ENCODE measurements around the gene SYT17.
A peak's percentile ranks its signal among the peaks of the same experiment; 100 is the strongest.

SYT17 gene

DNA sequence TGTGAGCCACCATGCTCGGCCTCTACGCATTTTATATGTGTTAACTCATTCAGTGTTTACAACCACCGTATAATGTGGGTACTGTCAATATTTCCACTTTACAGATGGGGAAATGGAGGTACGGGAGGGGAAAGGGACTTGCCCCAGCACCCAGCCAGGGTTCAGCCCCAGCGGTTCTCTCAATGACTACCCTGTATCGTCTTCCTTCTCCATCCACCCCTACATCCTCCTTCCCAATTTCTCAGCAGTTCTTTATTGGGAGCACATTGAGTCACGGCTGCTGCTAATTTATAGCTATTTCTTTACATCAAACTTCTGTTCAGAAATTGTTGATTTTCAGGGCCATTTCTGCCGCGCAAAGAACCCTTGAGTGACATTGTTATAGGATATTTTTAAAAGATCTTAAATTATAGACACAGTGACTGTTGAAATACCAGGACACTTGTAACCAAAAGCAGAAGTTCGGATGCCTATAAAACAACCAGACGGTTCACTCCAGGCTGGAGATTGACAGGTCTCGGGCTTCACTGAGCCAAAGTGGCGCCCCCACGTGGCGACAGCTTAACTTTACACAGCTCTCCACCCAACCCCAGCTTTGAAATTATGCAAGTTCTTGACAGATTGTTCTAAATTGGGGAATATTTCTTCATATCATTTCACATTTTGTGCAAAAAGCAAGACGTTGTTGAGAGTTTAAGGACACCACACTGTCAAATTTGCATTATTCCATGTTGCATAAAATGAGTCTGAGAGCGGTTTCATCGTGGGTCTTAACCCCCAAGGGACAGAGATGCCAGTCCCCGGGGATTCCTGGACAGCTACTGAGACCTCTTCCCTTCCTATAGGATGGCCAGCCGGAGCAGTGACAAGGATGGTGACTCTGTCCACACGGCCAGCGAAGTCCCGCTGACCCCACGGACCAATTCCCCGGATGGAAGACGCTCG, 11.8 kb downstream of the SYT17 start:
- WGBS (ENCODE audit: insufficient coverage) = 95% methylated on average over 13 of the region's 27 CpGs
- Histone ChIP-seq H3K9me3 (ENCODE audit: control extremely low read depth in 1 of 5, control insufficient read depth in 4 of 5, insufficient read depth in 2 of 5, low read depth in 1 of 5, low read length in 4 of 5) (no peaks in the 10 kb centered on the region), H3K4me1 (ENCODE audit: control extremely low read depth in 1 of 4, control insufficient read depth in 4 of 4, insufficient read depth in 4 of 4, low read length in 3 of 4) (no peaks in the 10 kb centered on the region), H3K27me3 (replicated peaks in 2 of 5; ENCODE audit: control insufficient read depth in 4 of 5, insufficient read depth in 5 of 5, low read length in 4 of 5) (peaks cover 0 to 12% (median 6%) of the 10 kb centered on the region in 5 experiments), H3K36me3 (ENCODE audit: control insufficient read depth in 4 of 4, insufficient read depth in 4 of 4, low read length in 3 of 4) (no peaks in the 10 kb centered on the region), H3K4me3 (ENCODE audit: control insufficient read depth in 1 of 7, extremely low read depth in 1 of 7, insufficient read depth in 4 of 7, low read depth in 2 of 7, low read length in 6 of 7) (no peak overlapping the region), H3K27ac (ENCODE audit: insufficient read depth in 1 of 2, low read depth in 1 of 2, low read length in 2 of 2, poor library complexity in 1 of 2, severe bottlenecking in 2 of 2) (no peak overlapping the region)
- ChIA-PET CTCF (interaction anchor here (0.9 to 7.0 kb wide), 12 partner anchors 9 to 94 kb away, joined by 3 to 61 read pairs (median 6); partner anchors contain the start of gene ITPRIPL2), POLR2A (no interaction called here)
- DNase-seq = peak; percentile 64 to 92 (median 92)

DNA sequence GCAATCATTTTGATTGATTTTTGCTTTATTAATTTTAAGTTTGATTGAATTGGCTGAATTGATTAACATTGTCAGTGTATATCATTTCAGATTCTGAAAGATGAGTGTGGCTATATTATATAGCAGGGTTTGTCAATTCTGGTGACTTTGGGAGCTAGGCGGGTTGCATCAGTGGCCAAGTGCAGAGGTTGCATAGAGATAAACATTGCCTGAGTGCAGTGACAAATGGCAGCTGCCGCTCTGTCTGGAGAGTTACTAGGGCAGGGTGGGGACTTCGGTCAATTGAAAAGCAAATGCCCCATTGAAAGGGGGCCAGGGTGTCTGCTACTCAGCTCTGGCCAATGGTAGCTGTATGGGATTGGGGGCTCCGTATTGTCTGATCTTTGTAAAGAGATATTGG, 12.7 kb downstream of the SYT17 start:
- no peaks in the 10 kb centered on the region for H3K9me3 ChIP-seq (ENCODE audit: control extremely low read depth in 1 of 5, control insufficient read depth in 4 of 5, insufficient read depth in 2 of 5, low read depth in 1 of 5, low read length in 4 of 5)
- POLR2A ChIA-PET = no interaction called here
- CTCF ChIA-PET = interaction anchor here (0.6 to 7.0 kb wide), 6 partner anchors 8 to 1566 kb away, joined by 3 to 61 read pairs (median 8); no protein-coding TSS in a partner anchor
- H3K4me1 ChIP-seq (ENCODE audit: control extremely low read depth in 1 of 4, control insufficient read depth in 4 of 4, insufficient read depth in 4 of 4, low read length in 3 of 4) = no peaks in the 10 kb centered on the region
- H3K4me3 ChIP-seq (ENCODE audit: control insufficient read depth in 1 of 7, extremely low read depth in 1 of 7, insufficient read depth in 4 of 7, low read depth in 2 of 7, low read length in 6 of 7) = no peak overlapping the region
- no peaks in the 10 kb centered on the region for H3K36me3 ChIP-seq (ENCODE audit: control insufficient read depth in 4 of 4, insufficient read depth in 4 of 4, low read length in 3 of 4)
- DNase-seq = no peak
- 97% methylated on average over 3 of the region's 4 CpGs for WGBS (ENCODE audit: insufficient coverage)
- H3K27me3 ChIP-seq (replicated peaks in 2 of 5; ENCODE audit: control insufficient read depth in 4 of 5, insufficient read depth in 5 of 5, low read length in 4 of 5) = peaks cover 0 to 10% (median 6%) of the 10 kb centered on the region in 5 experiments
- no peak overlapping the region for H3K27ac ChIP-seq (ENCODE audit: insufficient read depth in 1 of 2, low read depth in 1 of 2, low read length in 2 of 2, poor library complexity in 1 of 2, severe bottlenecking in 2 of 2)

DNA sequence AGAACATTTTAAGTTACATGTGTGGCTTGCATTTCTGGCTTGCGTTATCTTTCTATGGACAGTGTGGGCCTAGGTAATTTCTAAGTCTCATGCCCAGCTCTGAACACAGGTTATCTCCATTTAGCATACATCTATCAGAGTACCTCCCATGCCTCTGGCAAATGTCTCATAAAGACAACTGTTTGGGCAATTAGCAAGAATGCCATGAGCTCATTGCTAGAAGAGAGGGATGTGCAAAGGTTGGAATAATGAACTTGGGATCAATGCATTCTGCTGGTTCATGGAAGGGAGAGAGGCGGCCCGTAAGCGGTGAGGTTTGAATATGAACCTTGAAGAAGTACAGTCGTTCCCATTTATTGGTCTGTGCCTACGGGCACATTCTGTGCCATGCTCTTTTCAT, 14.4 kb downstream of the SYT17 start:
- POLR2A ChIA-PET = no interaction called here
- WGBS (ENCODE audit: insufficient coverage) = 95% methylated on average over 5 of the region's 6 CpGs
- H3K27me3 ChIP-seq (replicated peaks in 2 of 5; ENCODE audit: control insufficient read depth in 4 of 5, insufficient read depth in 5 of 5, low read length in 4 of 5) = peaks cover 0 to 5% (median 0%) of the 10 kb centered on the region in 5 experiments
- no peaks in the 10 kb centered on the region for H3K36me3 ChIP-seq (ENCODE audit: control insufficient read depth in 4 of 4, insufficient read depth in 4 of 4, low read length in 3 of 4)
- CTCF ChIA-PET = interaction anchor here (0.8 to 7.0 kb wide), 2 partner anchors 96 to 101 kb away, joined by 3 to 61 read pairs; no protein-coding TSS in a partner anchor
- no peak for DNase-seq
- H3K9me3 ChIP-seq (ENCODE audit: control extremely low read depth in 1 of 5, control insufficient read depth in 4 of 5, insufficient read depth in 2 of 5, low read depth in 1 of 5, low read length in 4 of 5) = no peaks in the 10 kb centered on the region
- H3K4me1 ChIP-seq (ENCODE audit: control extremely low read depth in 1 of 4, control insufficient read depth in 4 of 4, insufficient read depth in 4 of 4, low read length in 3 of 4) = no peaks in the 10 kb centered on the region
- no peak overlapping the region for H3K4me3 ChIP-seq (ENCODE audit: control insufficient read depth in 1 of 7, extremely low read depth in 1 of 7, insufficient read depth in 4 of 7, low read depth in 2 of 7, low read length in 6 of 7)
- no peak overlapping the region for H3K27ac ChIP-seq (ENCODE audit: insufficient read depth in 1 of 2, low read depth in 1 of 2, low read length in 2 of 2, poor library complexity in 1 of 2, severe bottlenecking in 2 of 2)

DNA sequence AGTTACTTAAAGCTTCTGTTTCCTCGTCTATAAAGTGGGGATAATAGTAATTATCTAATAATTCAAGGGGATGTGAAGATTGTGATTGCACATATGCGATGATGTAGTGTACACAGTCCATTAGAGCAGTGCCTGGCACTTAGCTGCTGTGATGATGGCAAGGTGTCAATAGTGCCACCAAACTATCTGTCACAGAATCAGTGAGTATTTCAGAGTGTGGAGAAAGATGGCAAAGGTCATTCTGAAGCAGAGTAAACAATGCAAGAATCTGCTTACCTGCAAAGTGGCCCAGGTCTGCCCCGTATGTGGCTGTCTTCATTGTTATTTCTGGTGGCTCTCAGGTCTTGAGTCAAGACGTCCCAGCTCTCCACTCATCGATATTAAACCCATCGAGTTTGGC, 15.1 kb downstream of the SYT17 start:
- ChIA-PET CTCF (interaction anchor here (0.8 kb wide), 1 partner anchor 102 kb away, joined by 3 read pairs; no protein-coding TSS in a partner anchor), POLR2A (no interaction called here)
- WGBS (ENCODE audit: insufficient coverage) = 100% methylated on average over 5 of the region's 6 CpGs
- H3K27me3 ChIP-seq (replicated peaks in 2 of 5; ENCODE audit: control insufficient read depth in 4 of 5, insufficient read depth in 5 of 5, low read length in 4 of 5) = no peaks in the 10 kb centered on the region
- H3K4me1 ChIP-seq (ENCODE audit: control extremely low read depth in 1 of 4, control insufficient read depth in 4 of 4, insufficient read depth in 4 of 4, low read length in 3 of 4) = no peaks in the 10 kb centered on the region
- no peak overlapping the region for H3K4me3 ChIP-seq (ENCODE audit: control insufficient read depth in 1 of 7, extremely low read depth in 1 of 7, insufficient read depth in 4 of 7, low read depth in 2 of 7, low read length in 6 of 7)
- H3K9me3 ChIP-seq (ENCODE audit: control extremely low read depth in 1 of 5, control insufficient read depth in 4 of 5, insufficient read depth in 2 of 5, low read depth in 1 of 5, low read length in 4 of 5) = no peaks in the 10 kb centered on the region
- H3K27ac ChIP-seq (ENCODE audit: insufficient read depth in 1 of 2, low read depth in 1 of 2, low read length in 2 of 2, poor library complexity in 1 of 2, severe bottlenecking in 2 of 2) = no peak overlapping the region
- DNase-seq = no peak
- H3K36me3 ChIP-seq (ENCODE audit: control insufficient read depth in 4 of 4, insufficient read depth in 4 of 4, low read length in 3 of 4) = no peaks in the 10 kb centered on the region

DNA sequence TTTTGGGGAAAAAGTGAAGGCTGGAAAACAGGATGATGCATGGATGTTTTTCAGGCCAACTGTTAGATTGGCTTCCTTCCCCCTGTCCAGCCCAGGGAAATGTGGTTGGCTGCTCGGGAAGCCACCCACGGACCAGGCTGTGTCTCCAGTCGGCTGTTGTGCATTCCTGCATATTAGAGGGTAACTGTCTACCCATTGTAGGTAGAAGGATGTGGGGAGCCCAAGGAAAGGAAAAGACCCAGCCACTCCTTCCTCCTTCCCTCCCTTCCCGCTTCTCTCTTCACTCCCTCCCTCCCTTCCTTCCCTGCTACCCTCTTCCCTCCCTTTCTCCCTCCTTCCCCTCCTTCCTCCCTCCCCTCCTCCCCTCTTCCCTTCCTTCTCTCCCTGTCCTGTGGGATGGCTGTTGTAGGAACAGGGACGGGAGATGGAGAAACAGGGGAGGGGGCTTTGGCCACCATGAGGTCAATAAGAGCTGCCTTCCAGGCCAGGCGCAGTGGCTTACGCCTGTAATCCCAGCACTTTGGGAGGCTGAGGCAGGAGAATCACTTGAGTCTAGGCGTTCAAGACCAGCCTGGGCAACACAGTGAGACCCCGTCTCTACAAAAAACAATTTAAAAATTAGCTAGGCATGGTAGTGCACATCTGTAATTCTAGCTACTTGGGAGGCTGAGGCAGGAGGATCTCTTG, 16.9 kb downstream of the SYT17 start:
- no peak overlapping the region for H3K27ac ChIP-seq (ENCODE audit: insufficient read depth in 1 of 2, low read depth in 1 of 2, low read length in 2 of 2, poor library complexity in 1 of 2, severe bottlenecking in 2 of 2)
- ChIA-PET CTCF (interaction anchor here (1.0 to 1.1 kb wide), 2 partner anchors 11 to 317 kb away, joined by 3 read pairs; no protein-coding TSS in a partner anchor), POLR2A (no interaction called here)
- no peak for DNase-seq
- no peaks in the 10 kb centered on the region for H3K4me1 ChIP-seq (ENCODE audit: control extremely low read depth in 1 of 4, control insufficient read depth in 4 of 4, insufficient read depth in 4 of 4, low read length in 3 of 4)
- 100% methylated on average over 4 of the region's 9 CpGs for WGBS (ENCODE audit: insufficient coverage)
- no peak overlapping the region for H3K4me3 ChIP-seq (ENCODE audit: control insufficient read depth in 1 of 7, extremely low read depth in 1 of 7, insufficient read depth in 4 of 7, low read depth in 2 of 7, low read length in 6 of 7)
- H3K36me3 ChIP-seq (ENCODE audit: control insufficient read depth in 4 of 4, insufficient read depth in 4 of 4, low read length in 3 of 4) = no peaks in the 10 kb centered on the region
- no peaks in the 10 kb centered on the region for H3K9me3 ChIP-seq (ENCODE audit: control extremely low read depth in 1 of 5, control insufficient read depth in 4 of 5, insufficient read depth in 2 of 5, low read depth in 1 of 5, low read length in 4 of 5)
- H3K27me3 ChIP-seq (replicated peaks in 2 of 5; ENCODE audit: control insufficient read depth in 4 of 5, insufficient read depth in 5 of 5, low read length in 4 of 5) = no peaks in the 10 kb centered on the region

DNA sequence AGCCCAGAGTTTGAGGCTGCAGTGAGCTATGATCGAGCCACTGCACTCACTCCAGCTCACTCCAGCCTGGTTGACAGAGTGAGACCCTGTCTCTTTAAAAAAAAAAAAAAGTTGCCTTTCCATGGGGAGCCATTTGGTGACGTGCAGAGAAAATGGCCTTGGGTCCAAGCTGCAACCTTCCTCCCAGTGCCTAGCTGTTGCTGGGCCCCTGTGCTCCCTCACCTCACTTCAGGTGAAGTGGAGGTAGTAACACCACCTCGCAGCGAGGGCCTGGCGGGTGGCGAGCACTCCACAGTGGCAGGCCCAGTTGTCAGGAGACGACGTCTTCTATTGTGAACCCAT, 17.4 kb downstream of the SYT17 start:
- POLR2A ChIA-PET = no interaction called here
- H3K4me1 ChIP-seq (ENCODE audit: control extremely low read depth in 1 of 4, control insufficient read depth in 4 of 4, insufficient read depth in 4 of 4, low read length in 3 of 4) = no peaks in the 10 kb centered on the region
- CTCF ChIA-PET = interaction anchor here (0.9 to 1.1 kb wide), 2 partner anchors 10 to 100 kb away, joined by 3 read pairs; no protein-coding TSS in a partner anchor
- no peak overlapping the region for H3K4me3 ChIP-seq (ENCODE audit: control insufficient read depth in 1 of 7, extremely low read depth in 1 of 7, insufficient read depth in 4 of 7, low read depth in 2 of 7, low read length in 6 of 7)
- H3K27ac ChIP-seq (ENCODE audit: insufficient read depth in 1 of 2, low read depth in 1 of 2, low read length in 2 of 2, poor library complexity in 1 of 2, severe bottlenecking in 2 of 2) = no peak overlapping the region
- DNase-seq = no peak
- 96% methylated on average over 8 of the region's 8 CpGs for WGBS (ENCODE audit: insufficient coverage)
- no peaks in the 10 kb centered on the region for H3K9me3 ChIP-seq (ENCODE audit: control extremely low read depth in 1 of 5, control insufficient read depth in 4 of 5, insufficient read depth in 2 of 5, low read depth in 1 of 5, low read length in 4 of 5)
- no peaks in the 10 kb centered on the region for H3K36me3 ChIP-seq (ENCODE audit: control insufficient read depth in 4 of 4, insufficient read depth in 4 of 4, low read length in 3 of 4)
- H3K27me3 ChIP-seq (replicated peaks in 2 of 5; ENCODE audit: control insufficient read depth in 4 of 5, insufficient read depth in 5 of 5, low read length in 4 of 5) = no peaks in the 10 kb centered on the region

DNA sequence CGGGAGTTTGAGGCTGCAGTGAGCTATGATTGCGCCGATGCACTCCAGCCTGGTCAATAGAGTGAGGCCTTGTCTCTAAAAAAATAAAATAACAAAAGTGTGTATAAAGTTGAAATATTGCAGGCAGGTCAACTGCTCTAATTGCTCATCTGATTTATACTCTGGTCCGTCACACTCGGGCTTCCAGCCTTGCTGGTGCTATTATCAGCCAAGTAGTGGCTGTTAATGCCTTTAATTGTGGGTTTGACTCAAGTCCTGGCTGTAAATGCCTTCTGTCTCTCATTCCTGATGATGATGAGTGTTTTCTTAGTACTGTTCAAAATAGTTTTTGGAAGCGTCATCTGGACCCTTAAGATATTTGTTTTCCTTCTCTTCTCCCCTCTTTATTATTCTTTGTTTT, 18.4 kb downstream of the SYT17 start:
- DNase-seq = no peak
- H3K27me3 ChIP-seq (replicated peaks in 2 of 5; ENCODE audit: control insufficient read depth in 4 of 5, insufficient read depth in 5 of 5, low read length in 4 of 5) = no peaks in the 10 kb centered on the region
- H3K27ac ChIP-seq (ENCODE audit: insufficient read depth in 1 of 2, low read depth in 1 of 2, low read length in 2 of 2, poor library complexity in 1 of 2, severe bottlenecking in 2 of 2) = no peak overlapping the region
- CTCF ChIA-PET = interaction anchor here (0.6 to 0.9 kb wide), 2 partner anchors 101 to 239 kb away, joined by 3 read pairs; no protein-coding TSS in a partner anchor
- no peaks in the 10 kb centered on the region for H3K36me3 ChIP-seq (ENCODE audit: control insufficient read depth in 4 of 4, insufficient read depth in 4 of 4, low read length in 3 of 4)
- POLR2A ChIA-PET = no interaction called here
- no peaks in the 10 kb centered on the region for H3K4me1 ChIP-seq (ENCODE audit: control extremely low read depth in 1 of 4, control insufficient read depth in 4 of 4, insufficient read depth in 4 of 4, low read length in 3 of 4)
- WGBS (ENCODE audit: insufficient coverage) = 100% methylated on average over 2 of the region's 6 CpGs
- no peak overlapping the region for H3K4me3 ChIP-seq (ENCODE audit: control insufficient read depth in 1 of 7, extremely low read depth in 1 of 7, insufficient read depth in 4 of 7, low read depth in 2 of 7, low read length in 6 of 7)
- H3K9me3 ChIP-seq (ENCODE audit: control extremely low read depth in 1 of 5, control insufficient read depth in 4 of 5, insufficient read depth in 2 of 5, low read depth in 1 of 5, low read length in 4 of 5) = no peaks in the 10 kb centered on the region
